K562 (cell line): ENCODE data around the gene ITSN1. TPM values are rescaled to one million over a fixed set of nuclear protein-coding genes. Genes with fewer than 3 reads are reported as not detected.

Source experiments
- AFF1 ChIP-seq, 2 experiments: fragments of 450-650 bp; IDR thresholded peaks; 2 replicates each; pipeline ENCODE4 v1.6.1; 2018; ENCODE audit warnings: mild to moderate bottlenecking in 2 of 2, low read depth in 1 of 2; ENCODE audit not compliant: partially characterized antibody in 2 of 2
- ATF4 ChIP-seq: fragments of 450-650 bp; formaldehyde crosslinking; IDR thresholded peaks from 2 replicates; pipeline ENCODE4 v1.4.0; 2022; ENCODE audit warnings: mild to moderate bottlenecking, moderate library complexity
- ATF7 ChIP-seq: fragments of 450-650 bp; IDR thresholded peaks from 2 replicates; pipeline ENCODE4 v1.7.1; 2014; ENCODE audit warnings: mild to moderate bottlenecking, moderate library complexity
- CREB3 ChIP-seq: fragments of 450-650 bp; conservative IDR thresholded peaks from 2 replicates; pipeline ENCODE4 v1.6.1; 2016; ENCODE audit warnings: missing genetic modification characterization, low read depth, mild to moderate bottlenecking, missing compliant biosample characterization, moderate library complexity
- DNMT1 ChIP-seq: fragments of 450-650 bp; IDR thresholded peaks from 2 replicates; pipeline ENCODE4 v1.6.1; 2016; ENCODE audit warnings: antibody characterized with exemption, mild to moderate bottlenecking
- EGR1 ChIP-seq: fragments of 450-650 bp; conservative IDR thresholded peaks from 2 replicates; pipeline ENCODE4 v1.6.1; 2017; ENCODE audit warnings: mild to moderate bottlenecking
- EZH2 ChIP-seq: IDR thresholded peaks from 2 replicates; pipeline ENCODE4 v1.6.1; 2012; ENCODE audit warnings: low read depth, mild to moderate bottlenecking, inconsistent platforms, low read length, borderline replicate concordance
- FOS ChIP-seq: IDR thresholded peaks from 3 replicates; pipeline ENCODE4 v1.6.1; 2011; ENCODE audit not compliant: insufficient read length; ENCODE audit errors: extremely low read depth
- LCOR ChIP-seq: sonication (generic); formaldehyde crosslinking; IDR thresholded peaks from 2 replicates; pipeline ENCODE4 v1.8.0; 2022; ENCODE audit warnings: mild to moderate bottlenecking, missing genetic modification reagents
- NR2C1 ChIP-seq, 2 experiments: fragments of 450-650 bp; IDR thresholded peaks; 2 replicates each; pipeline ENCODE4 v1.6.1; 2017; ENCODE audit warnings: mild to moderate bottlenecking in 2 of 2, antibody characterized with exemption in 1 of 2, inconsistent platforms in 1 of 2, missing compliant biosample characterization in 1 of 2, missing genetic modification characterization in 1 of 2
- RFX1 ChIP-seq: fragments of 450-650 bp; IDR thresholded peaks from 2 replicates; pipeline ENCODE4 v1.6.1; 2016; ENCODE audit warnings: mild to moderate bottlenecking, moderate library complexity
- TCF7L2 ChIP-seq: fragments of 150-350 bp; IDR thresholded peaks from 2 replicates; pipeline ENCODE4 v1.6.1; 2016; ENCODE audit warnings: low read depth, mild to moderate bottlenecking, low read length, moderate library complexity
- ZBTB17 ChIP-seq: fragments of 450-650 bp; formaldehyde crosslinking; IDR thresholded peaks from 2 replicates; pipeline ENCODE4 v1.4.0; 2020; ENCODE audit warnings: mild to moderate bottlenecking
- ZFP91 ChIP-seq: sonication (generic); formaldehyde crosslinking; IDR thresholded peaks from 2 replicates; pipeline ENCODE4 v1.8.0; 2022; ENCODE audit warnings: mild to moderate bottlenecking, missing genetic modification reagents
- ZKSCAN3 ChIP-seq: fragments of 250-450 bp; sonication (Bioruptor Pico); IDR thresholded peaks from 2 replicates; pipeline ENCODE4 v1.4.0; 2020
- ZNF134 ChIP-seq: fragments of 250-450 bp; sonication (Bioruptor Pico); conservative IDR thresholded peaks from 2 replicates; pipeline ENCODE4 v1.4.0; 2020
- ZNF165 ChIP-seq: fragments of 250-450 bp; sonication (Bioruptor Pico); IDR thresholded peaks from 2 replicates; pipeline ENCODE4 v1.4.0; 2020; ENCODE audit warnings: borderline replicate concordance
- ZNF277 ChIP-seq: fragments of 250-450 bp; sonication (Bioruptor Pico); IDR thresholded peaks from 2 replicates; pipeline ENCODE4 v1.8.0; 2022; ENCODE audit warnings: inconsistent platforms, mild to moderate bottlenecking, moderate library complexity, borderline replicate concordance
- ZNF668 ChIP-seq: fragments of 250-450 bp; sonication (Bioruptor Pico); IDR thresholded peaks from 2 replicates; pipeline ENCODE4 v1.8.0; 2022; ENCODE audit warnings: mild to moderate bottlenecking, inconsistent platforms
- ZZZ3 ChIP-seq: fragments of 450-650 bp; IDR thresholded peaks from 2 replicates; pipeline ENCODE4 v1.6.1; 2016; ENCODE audit warnings: antibody characterized with exemption, mild to moderate bottlenecking, moderate library complexity
- polyA plus RNA-seq, 8 experiments: library from polyadenylated mRNA; depleted of rRNA in 4 of 8; stranded (reverse) in 5 of 8; unstranded in 3 of 8; fragments of >200 nt; fragmentation: Nextera tagmentation in 2 of 8; fragmentation: Illumina TruSeq in 1 of 8; extraction: Ambion mirVana in 2 of 8; extraction: Trizol in 1 of 8; gene quantifications; 2 replicates each; pipeline versions ENCODE4 v1.2.1 to v1.2.3, GENCODE V29; 2011 to 2014; ENCODE audit warnings: inconsistent platforms in 1 of 8, missing spikeins in 1 of 8
- total RNA-seq, 7 experiments: library from RNA; depleted of rRNA in 6 of 7; stranded (reverse); fragments of >200 nt in 6 of 7; fragmentation: Illumina TruSeq in 2 of 7; extraction: Trizol in 2 of 7; gene quantifications; 2 replicates each; pipeline versions ENCODE4 v1.2.1 to v1.2.3, GENCODE V29; 2011 to 2021; ENCODE audit warnings: low replicate concordance in 1 of 7

The ITSN1 gene
- total and polyA plus RNA-seq, 9 of the 15 experiments (the other 6 are each of a cell fraction or from before 2014, with no cell fraction given) = 1.1 to 12.6 (median 4.8) TPM

- TF ChIP-seq EGR1 (no peak), ZNF668 (CRISPR knock-in tag) (no peak), DNMT1 (no peak), RFX1 (no peak), ZNF134 (no peak), ATF7 (no peak), EZH2 (no peak), ZFP91 (CRISPR knock-in tag) (no peak), ZZZ3 (no peak), AFF1 (IDR thresholded peaks at IDR 0.05; ENCODE audit: low read depth in 1 of 2, partially characterized antibody in 2 of 2) (no peak), ZKSCAN3 (CRISPR knock-in tag) (no peak), FOS (no peak), ZNF277 (CRISPR knock-in tag) (no peak), ATF4 (CRISPR knock-in tag) (no peak), ZNF165 (CRISPR knock-in tag) (no peak), NR2C1 (IDR thresholded peaks at IDR 0.05) (no peak), NR2C1 (tag; IDR thresholded peaks at IDR 0.05) (no peak), TCF7L2 (no peak), CREB3 (tag) (no peak), ZBTB17 (CRISPR knock-in tag) (no peak), LCOR (CRISPR knock-in tag) (no peak)
Observed at GRCh38 chr21:33931799-33932390, 289.6 kb downstream of the ITSN1 start (continued).
